IMR-90 (cell line): ENCODE results near the gene TXNDC15. TPM values are rescaled to one million over a fixed set of nuclear protein-coding genes. Genes with fewer than 3 reads are reported as not detected.
"Not testable (repeated sequence)": the region's sequence is repeated elsewhere in the genome, so short reads cannot be mapped to it uniquely, and the experiment has no call there.

ENCODE experiments used
- ATAC-seq: fragments of 200-7000 bp; cut with Tn5 transposase; 2 replicates; pipeline ENCODE4 v1.9.1; 2020; ENCODE audit warnings: low read depth, mild to moderate bottlenecking, moderate library complexity
- BruUV-seq: library from RNA; stranded (reverse); fragments of 400-500 nt; replicated peaks from 2 replicates; lab custom pipeline; 2021; lab: Mats Ljungman, UMichigan
- CTCF ChIA-PET: fragments of 300-600 bp; formaldehyde crosslinking; extraction: SDS; loops from one replicate; lab custom pipeline; 2021; ENCODE audit warnings: antibody characterized with exemption; lab: Yijun Ruan, JAX
- POLR2A ChIA-PET: fragments of 300-600 bp; sonication (Branson Sonifier 250); formaldehyde crosslinking; loops from one replicate; lab custom pipeline; 2022; ENCODE audit warnings: antibody characterized with exemption; ENCODE audit not compliant: unreplicated experiment; lab: Charles Lee
- DNase-seq: peaks from one replicate; pipeline ENCODE4 v3.0.0; 2013
- H2AFZ ChIP-seq: replicated peaks from 2 replicates; pipeline ENCODE3; 2013; ENCODE audit warnings: low read length, mild to moderate bottlenecking; ENCODE audit not compliant: poor library complexity
- H2AK5ac ChIP-seq: 2 replicates; pipeline ENCODE4 v1.6.1; 2013; ENCODE audit warnings: low read depth, low read length, inconsistent platforms
- H2AK9ac ChIP-seq: replicated peaks from 2 replicates; pipeline ENCODE3; 2013; ENCODE audit warnings: mild to moderate bottlenecking, low read depth, low read length, moderate library complexity; ENCODE audit not compliant: poor library complexity
- H2BK120ac ChIP-seq: 2 replicates; pipeline ENCODE4 v1.6.1; 2013; ENCODE audit warnings: low read depth, low read length, inconsistent platforms
- H2BK15ac ChIP-seq: 3 replicates; pipeline ENCODE4 v1.6.1; 2013; ENCODE audit warnings: low read depth, low read length, inconsistent platforms
- H2BK20ac ChIP-seq: 2 replicates; pipeline ENCODE4 v1.6.1; 2013; ENCODE audit warnings: low read depth, mild to moderate bottlenecking, inconsistent platforms, low read length, moderate library complexity
- H2BK5ac ChIP-seq: 2 replicates; pipeline ENCODE4 v1.6.1; 2013; ENCODE audit warnings: mild to moderate bottlenecking, low read depth, low read length, inconsistent platforms; ENCODE audit not compliant: poor library complexity, severe bottlenecking
- H3K14ac ChIP-seq: replicated peaks from 2 replicates; pipeline ENCODE4 v1.6.1; 2013; ENCODE audit warnings: low read depth, low read length, inconsistent platforms
- H3K18ac ChIP-seq: 2 replicates; pipeline ENCODE4 v1.6.1; 2013; ENCODE audit warnings: low read depth, low read length, control low read depth
- H3K23ac ChIP-seq: 2 replicates; pipeline ENCODE4 v1.6.1; 2013; ENCODE audit warnings: low read depth, low read length, inconsistent platforms
- H3K27ac ChIP-seq: 2 replicates; pipeline ENCODE4 v1.5.1; 2013; ENCODE audit warnings: mild to moderate bottlenecking, control low read depth, low read length; ENCODE audit not compliant: insufficient read depth
- H3K27me3 ChIP-seq: 2 replicates; pipeline ENCODE4 v1.6.1; 2013; ENCODE audit warnings: low read length; ENCODE audit not compliant: control insufficient read depth, insufficient read depth
- H3K36me3 ChIP-seq: 2 replicates; pipeline ENCODE4 v1.6.1; 2013; ENCODE audit warnings: low read length, mixed read lengths; ENCODE audit not compliant: control insufficient read depth, insufficient read depth
- H3K4ac ChIP-seq: 2 replicates; pipeline ENCODE4 v1.6.1; 2013; ENCODE audit warnings: low read depth, low read length, inconsistent platforms
- H3K4me1 ChIP-seq: 2 replicates; pipeline ENCODE4 v1.6.1; 2013; ENCODE audit warnings: low read length, mixed read lengths; ENCODE audit not compliant: control insufficient read depth, insufficient read depth
- H3K4me2 ChIP-seq: 2 replicates; pipeline ENCODE4 v1.6.1; 2013; ENCODE audit warnings: low read depth, mild to moderate bottlenecking, control low read depth, low read length, moderate library complexity
- H3K4me3 ChIP-seq: 2 replicates; pipeline ENCODE4 v1.5.1; 2013; ENCODE audit warnings: low read depth, mild to moderate bottlenecking, control low read depth, low read length, moderate library complexity; ENCODE audit not compliant: insufficient read depth
- H3K56ac ChIP-seq: 2 replicates; pipeline ENCODE4 v1.6.1; 2013; ENCODE audit warnings: low read length, inconsistent platforms; ENCODE audit not compliant: insufficient read depth; ENCODE audit errors: extremely low read depth
- H3K79me1 ChIP-seq, 2 experiments: 2 replicates each; pipeline ENCODE4 v1.6.1; 2013; ENCODE audit warnings: low read length in 2 of 2, inconsistent platforms in 1 of 2, low read depth in 1 of 2
- H3K9ac ChIP-seq: 2 replicates; pipeline ENCODE4 v1.6.1; 2013; ENCODE audit warnings: low read depth, low read length, control low read depth
- H3K9me1 ChIP-seq: 2 replicates; pipeline ENCODE4 v1.6.1; 2013; ENCODE audit warnings: low read length, inconsistent platforms; ENCODE audit not compliant: insufficient read depth
- H3K9me3 ChIP-seq: 2 replicates; pipeline ENCODE4 v1.6.1; 2013; ENCODE audit warnings: low read length; ENCODE audit not compliant: control insufficient read depth, insufficient read depth
- H4K20me1 ChIP-seq: 2 replicates; pipeline ENCODE4 v1.6.1; 2013; ENCODE audit warnings: low read length, inconsistent platforms; ENCODE audit not compliant: insufficient read depth
- H4K5ac ChIP-seq: 2 replicates; pipeline ENCODE4 v1.6.1; 2013; ENCODE audit warnings: mild to moderate bottlenecking, low read depth, low read length, control low read depth
- H4K8ac ChIP-seq, 2 experiments: 2 replicates each; pipeline ENCODE4 v1.6.1; 2013; ENCODE audit warnings: low read depth in 2 of 2, low read length in 2 of 2, control low read depth in 1 of 2, inconsistent platforms in 1 of 2
- H4K91ac ChIP-seq: 2 replicates; pipeline ENCODE4 v1.6.1; 2013; ENCODE audit warnings: low read depth, low read length, inconsistent platforms; ENCODE audit not compliant: insufficient read depth
- WGBS, 2 experiments: methylation state at CpG; one replicate each; pipeline versions ENCODE4 v1.1.5 to v1.1.7; 2013; ENCODE audit warnings: missing lambda C conversion rate in 2 of 2; ENCODE audit not compliant: insufficient read length in 1 of 2; ENCODE audit errors: extremely low coverage in 2 of 2; 5-methylcytosine and 5-hydroxymethylcytosine counted together
- dilution Hi-C: fragments of 300-500 bp; cut with HindIII; formaldehyde crosslinking; loops from one replicate; pipeline ENCODE4 v1.14.3; 2018; ENCODE audit warnings: low sequenced_read_pairs; ENCODE audit not compliant: unreplicated experiment
- in situ Hi-C: fragments of 300-500 bp; cut with MboI; formaldehyde crosslinking; loops from 3 replicates; pipeline ENCODE4 v1.14.3; 2019; ENCODE audit warnings: low sequenced_read_pairs, inconsistent platforms, mixed read lengths
- intact Hi-C: fragments of 100-400 bp; cut with micrococcal nuclease; formaldehyde crosslinking; loops from 2 replicates; pipeline ENCODE4 v1.10.0; 2022
- polyA plus RNA-seq, 3 experiments: library from polyadenylated mRNA; depleted of rRNA; stranded (reverse); fragments of >200 nt; gene quantifications; 2 replicates each; pipeline ENCODE4 v1.2.3, GENCODE V29; 2012; ENCODE audit warnings: low replicate concordance in 1 of 3
- total RNA-seq: library from RNA; depleted of rRNA; stranded (reverse); fragments of >200 nt; gene quantifications from 2 replicates; pipeline ENCODE4 v1.2.3, GENCODE V29; 2012

Gene TXNDC15
- total and polyA plus RNA-seq, 2 of the 4 experiments (the other 2 are of a cell fraction) = 87.0 to 125 TPM

GRCh38 chr5:134880937-134881336, 6.8 kb downstream of the TXNDC15 start:
- H2BK20ac ChIP-seq, H3K27ac ChIP-seq, H3K4me2 ChIP-seq, ATAC-seq, H4K5ac ChIP-seq, H3K9me3 ChIP-seq, H3K23ac ChIP-seq, BruUV-seq, H4K91ac ChIP-seq, H3K4me3 ChIP-seq, H3K4me1 ChIP-seq, H2AK9ac ChIP-seq, H3K18ac ChIP-seq, H2BK5ac ChIP-seq, H3K9me1 ChIP-seq, H3K36me3 ChIP-seq, H3K56ac ChIP-seq, H3K27me3 ChIP-seq, CTCF ChIA-PET, H3K9ac ChIP-seq, H3K14ac ChIP-seq, H2BK15ac ChIP-seq, H4K8ac ChIP-seq, intact Hi-C loops, DNase-seq, dilution Hi-C loops, H3K4ac ChIP-seq, in situ Hi-C loops, H2AK5ac ChIP-seq, H2AFZ ChIP-seq, H2BK120ac ChIP-seq: not testable (repeated sequence)
- Histone ChIP-seq H3K79me1 (peaks cover 23 to 44% of the 10 kb centered on the region in 2 experiments), H4K20me1 (peaks cover 12% of the 10 kb centered on the region; the same call in 1 of the 2 replicates)
- no CpG with 5 or more reads among the region's 3 CpGs for WGBS, 2 experiments
- POLR2A ChIA-PET = interaction anchor here (0.7 kb wide), 1 partner anchor 569 kb away, joined by 6 read pairs; no protein-coding TSS in a partner anchor

- peaks cover 19% of the 10 kb centered on the region for H4K20me1 ChIP-seq
- H3K9me3 ChIP-seq, in situ Hi-C loops, H2BK120ac ChIP-seq, BruUV-seq, H3K4ac ChIP-seq, H3K23ac ChIP-seq, H2BK20ac ChIP-seq, H2BK5ac ChIP-seq, H2AK5ac ChIP-seq, H3K27ac ChIP-seq, H3K18ac ChIP-seq, H3K9ac ChIP-seq, H3K27me3 ChIP-seq, H3K14ac ChIP-seq, POLR2A ChIA-PET, CTCF ChIA-PET, H3K4me2 ChIP-seq, ATAC-seq, H2AK9ac ChIP-seq, dilution Hi-C loops, H4K5ac ChIP-seq, intact Hi-C loops, H4K8ac ChIP-seq, DNase-seq, H2AFZ ChIP-seq, H3K36me3 ChIP-seq, H3K4me1 ChIP-seq, H4K91ac ChIP-seq, H3K56ac ChIP-seq, H3K9me1 ChIP-seq, H3K4me3 ChIP-seq, H2BK15ac ChIP-seq: not testable (repeated sequence)
- WGBS, 2 experiments = 95% methylated on average over 7 of the region's 30 CpGs; no CpG with 5 or more reads in 1 of the 2 experiments
- peaks cover 27 to 44% of the 10 kb centered on the region in 2 experiments for H3K79me1 ChIP-seq
Observed at GRCh38 chr5:134881711-134882110, 7.5 kb downstream of the TXNDC15 start.
